ENCODE data around the gene CFAP410. TPM values are rescaled to one million over a fixed set of nuclear protein-coding genes. Genes with fewer than 3 reads are reported as not detected.

The CFAP410 gene
- total and polyA plus RNA-seq, 2 experiments from 2014 or later = 34.0 to 46.7 TPM

- no peaks in the 10 kb centered on the region for H3K27me3 ChIP-seq
- H3K27ac ChIP-seq = no peak overlapping the region
- peaks cover 6% of the 10 kb centered on the region for H3K4me1 ChIP-seq (ENCODE audit: low read depth)
- H3K36me3 ChIP-seq = no peaks in the 10 kb centered on the region
- peak; percentile 85 to 90 for DNase-seq (ENCODE audit: low read depth in 1 of 2, low spot score in 1 of 2)
- peak; percentile 81 for TF ChIP-seq CTCF (IDR thresholded peaks at IDR 0.05; ENCODE audit: low read depth, low read length)
- H3K9me3 ChIP-seq (ENCODE audit: low read depth) = no peaks in the 10 kb centered on the region
- no peak overlapping the region for H3K4me3 ChIP-seq
Measured at GRCh38 chr21:44297525-44298290, 41.5 kb downstream of the CFAP410 start.

GRCh38 chr21:44296916-44297315 lies 42.3 kb downstream of the CFAP410 start:
- H3K27ac ChIP-seq = no peak overlapping the region
- no peaks in the 10 kb centered on the region for H3K9me3 ChIP-seq (ENCODE audit: low read depth)
- no peak for TF ChIP-seq CTCF (IDR thresholded peaks at IDR 0.05; ENCODE audit: low read depth, low read length)
- no peaks in the 10 kb centered on the region for H3K36me3 ChIP-seq
- H3K4me1 ChIP-seq (ENCODE audit: low read depth) = peaks cover 6% of the 10 kb centered on the region
- no peak overlapping the region for H3K4me3 ChIP-seq
- DNase-seq (ENCODE audit: low read depth in 1 of 2, low spot score in 1 of 2) = no peak
- no peaks in the 10 kb centered on the region for H3K27me3 ChIP-seq

GRCh38 chr21:44296103-44296519 lies 43.1 kb downstream of the CFAP410 start:
- peaks cover 5% of the 10 kb centered on the region for H3K4me1 ChIP-seq (ENCODE audit: low read depth)
- no peak overlapping the region for H3K4me3 ChIP-seq
- no peaks in the 10 kb centered on the region for H3K9me3 ChIP-seq (ENCODE audit: low read depth)
- no peaks in the 10 kb centered on the region for H3K36me3 ChIP-seq
- H3K27me3 ChIP-seq = no peaks in the 10 kb centered on the region
- DNase-seq (ENCODE audit: low read depth in 1 of 2, low spot score in 1 of 2) = no peak
- no peak for TF ChIP-seq CTCF (IDR thresholded peaks at IDR 0.05; ENCODE audit: low read depth, low read length)
- no peak overlapping the region for H3K27ac ChIP-seq

- Histone ChIP-seq H3K4me1 (ENCODE audit: low read depth) (peaks cover under 1% of the 10 kb centered on the region), H3K36me3 (no peaks in the 10 kb centered on the region), H3K27ac (no peak overlapping the region), H3K27me3 (no peaks in the 10 kb centered on the region), H3K9me3 (ENCODE audit: low read depth) (no peaks in the 10 kb centered on the region), H3K4me3 (no peak overlapping the region)
- no peak for DNase-seq (ENCODE audit: low read depth in 1 of 2, low spot score in 1 of 2)
- no peak for TF ChIP-seq CTCF (IDR thresholded peaks at IDR 0.05; ENCODE audit: low read depth, low read length)
Measured at GRCh38 chr21:44295646-44296045, 43.5 kb downstream of the CFAP410 start.

GRCh38 chr21:44295163-44295573 lies 44.0 kb downstream of the CFAP410 start:
- H3K4me1 ChIP-seq (ENCODE audit: low read depth) = no peaks in the 10 kb centered on the region
- no peak overlapping the region for H3K27ac ChIP-seq
- H3K36me3 ChIP-seq = no peaks in the 10 kb centered on the region

More at GRCh38 chr21:44295163-44295573, 44.0 kb downstream of the CFAP410 start:
- Histone ChIP-seq H3K4me3 (no peak overlapping the region), H3K27me3 (no peaks in the 10 kb centered on the region), H3K9me3 (ENCODE audit: low read depth) (no peaks in the 10 kb centered on the region)
- no peak for TF ChIP-seq CTCF (IDR thresholded peaks at IDR 0.05; ENCODE audit: low read depth, low read length)
- DNase-seq (ENCODE audit: low read depth in 1 of 2, low spot score in 1 of 2) = no peak
